Thyroid gland (tissue), 4 donors: ENCODE data around the gene CLUH. TPM values are rescaled to one million over a fixed set of nuclear protein-coding genes. Genes with fewer than 3 reads are reported as not detected.

ENCODE experiments used
- DNase-seq, 2 donors: peaks; one replicate each; pipeline ENCODE4 v3.0.0-alpha.2; 2019
- H3K27ac ChIP-seq, 3 donors: fragments of 200-600 bp; sonication (generic); 1 replicate in 2 of 3; 2 replicates in 1 of 3; pipeline ENCODE4 v1.5.1; 2016 to 2019; ENCODE audit warnings: mild to moderate bottlenecking in 1 of 3, moderate library complexity in 1 of 3
- H3K27me3 ChIP-seq: fragments of 200-600 bp; sonication (generic); one replicate; pipeline ENCODE4 v1.5.1; 2019
- H3K36me3 ChIP-seq, 2 donors: fragments of 200-600 bp; sonication (generic); one replicate each; pipeline ENCODE4 v1.5.1; 2016 to 2019
- H3K4me1 ChIP-seq, 2 donors: fragments of 200-600 bp; sonication (generic); one replicate each; pipeline ENCODE4 v1.5.1; 2017 to 2019
- H3K4me3 ChIP-seq, 3 donors: fragments of 200-600 bp; sonication (generic); replicated peaks in 1 of 3; 1 replicate in 2 of 3; 2 replicates in 1 of 3; pipeline ENCODE4 v1.5.1; 2016; ENCODE audit warnings: mild to moderate bottlenecking in 1 of 3
- H3K9me3 ChIP-seq: fragments of 200-600 bp; sonication (generic); one replicate; pipeline ENCODE4 v1.5.1; 2017
- POLR2A ChIP-seq, 2 donors: fragments of 450-650 bp; IDR thresholded peaks; one replicate each; pipeline ENCODE4 v1.6.1; 2017; ENCODE audit warnings: antibody characterized with exemption in 2 of 2, mild to moderate bottlenecking in 2 of 2, moderate library complexity in 1 of 2
- WGBS, 2 donors: methylation state at CpG; one replicate each; pipeline ENCODE4 v1.1.5; 2017; 5-methylcytosine and 5-hydroxymethylcytosine counted together
- intact Hi-C: fragments of 100-400 bp; cut with DNase I; formaldehyde crosslinking; loops from one replicate; pipeline ENCODE4 v1.15.1; 2023
- total RNA-seq, 4 donors: library from RNA; depleted of rRNA; stranded (reverse); fragments of >200 nt; gene quantifications; one replicate each; pipeline ENCODE4 v1.2.3, GENCODE V29; 2016
- TF ChIP-seq, protein P1 (sequence below), 6 experiments: fragments of 200-600 bp in 3 of 6; fragments of 450-650 bp in 3 of 6; sonication (generic) in 3 of 6; IDR thresholded peaks; one replicate each; pipeline ENCODE4 v1.5.1; 2016 to 2019; ENCODE audit warnings: antibody characterized with exemption in 6 of 6, mild to moderate bottlenecking in 2 of 6, inconsistent platforms in 1 of 6, moderate library complexity in 1 of 6

CLUH gene
- total RNA-seq, 4 donors from 2014 or later, result 45.7 to 99.2 (median 78.6) TPM

DNA sequence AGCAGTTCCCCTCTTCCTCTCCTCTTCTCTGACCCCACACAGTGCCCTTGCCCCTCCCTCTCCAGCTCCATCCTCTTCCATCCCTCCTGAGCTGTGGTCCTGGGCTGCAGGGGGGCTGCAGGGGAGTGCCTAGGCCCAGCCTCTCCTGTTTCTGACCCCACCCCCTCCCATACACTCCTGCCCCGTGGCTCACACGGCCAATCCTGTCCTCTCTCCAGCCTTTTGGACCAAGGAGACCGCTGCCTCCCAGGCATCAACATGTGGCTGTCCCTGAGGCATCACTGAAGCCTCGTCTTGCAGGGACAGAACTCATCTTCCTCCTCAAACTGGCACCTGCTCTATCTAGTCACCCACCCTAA lies 6.7 kb downstream of the CLUH start:
- Histone ChIP-seq H3K9me3 (no peaks in the 10 kb centered on the region), H3K4me1 (peaks cover 23 to 25% of the 10 kb centered on the region in 2 donors), H3K4me3 (no peak overlapping the region), H3K36me3 (peaks cover 33 to 34% of the 10 kb centered on the region in 2 donors), H3K27me3 (no peaks in the 10 kb centered on the region), H3K27ac (no peak overlapping the region)
- TF ChIP-seq POLR2A (IDR thresholded peaks at IDR 0.05), result no peak
- TF ChIP-seq, protein P1, sequence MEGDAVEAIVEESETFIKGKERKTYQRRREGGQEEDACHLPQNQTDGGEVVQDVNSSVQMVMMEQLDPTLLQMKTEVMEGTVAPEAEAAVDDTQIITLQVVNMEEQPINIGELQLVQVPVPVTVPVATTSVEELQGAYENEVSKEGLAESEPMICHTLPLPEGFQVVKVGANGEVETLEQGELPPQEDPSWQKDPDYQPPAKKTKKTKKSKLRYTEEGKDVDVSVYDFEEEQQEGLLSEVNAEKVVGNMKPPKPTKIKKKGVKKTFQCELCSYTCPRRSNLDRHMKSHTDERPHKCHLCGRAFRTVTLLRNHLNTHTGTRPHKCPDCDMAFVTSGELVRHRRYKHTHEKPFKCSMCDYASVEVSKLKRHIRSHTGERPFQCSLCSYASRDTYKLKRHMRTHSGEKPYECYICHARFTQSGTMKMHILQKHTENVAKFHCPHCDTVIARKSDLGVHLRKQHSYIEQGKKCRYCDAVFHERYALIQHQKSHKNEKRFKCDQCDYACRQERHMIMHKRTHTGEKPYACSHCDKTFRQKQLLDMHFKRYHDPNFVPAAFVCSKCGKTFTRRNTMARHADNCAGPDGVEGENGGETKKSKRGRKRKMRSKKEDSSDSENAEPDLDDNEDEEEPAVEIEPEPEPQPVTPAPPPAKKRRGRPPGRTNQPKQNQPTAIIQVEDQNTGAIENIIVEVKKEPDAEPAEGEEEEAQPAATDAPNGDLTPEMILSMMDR (IDR thresholded peaks at IDR 0.05), result no peak
- WGBS, 2 donors, result 70 to 75% methylated on average over 4 of the region's 4 CpGs
- no peak for DNase-seq
- intact Hi-C loops, result loop anchor here (10.0 kb wide), 1 partner anchor 280 kb away; no protein-coding TSS in a partner anchor

DNA sequence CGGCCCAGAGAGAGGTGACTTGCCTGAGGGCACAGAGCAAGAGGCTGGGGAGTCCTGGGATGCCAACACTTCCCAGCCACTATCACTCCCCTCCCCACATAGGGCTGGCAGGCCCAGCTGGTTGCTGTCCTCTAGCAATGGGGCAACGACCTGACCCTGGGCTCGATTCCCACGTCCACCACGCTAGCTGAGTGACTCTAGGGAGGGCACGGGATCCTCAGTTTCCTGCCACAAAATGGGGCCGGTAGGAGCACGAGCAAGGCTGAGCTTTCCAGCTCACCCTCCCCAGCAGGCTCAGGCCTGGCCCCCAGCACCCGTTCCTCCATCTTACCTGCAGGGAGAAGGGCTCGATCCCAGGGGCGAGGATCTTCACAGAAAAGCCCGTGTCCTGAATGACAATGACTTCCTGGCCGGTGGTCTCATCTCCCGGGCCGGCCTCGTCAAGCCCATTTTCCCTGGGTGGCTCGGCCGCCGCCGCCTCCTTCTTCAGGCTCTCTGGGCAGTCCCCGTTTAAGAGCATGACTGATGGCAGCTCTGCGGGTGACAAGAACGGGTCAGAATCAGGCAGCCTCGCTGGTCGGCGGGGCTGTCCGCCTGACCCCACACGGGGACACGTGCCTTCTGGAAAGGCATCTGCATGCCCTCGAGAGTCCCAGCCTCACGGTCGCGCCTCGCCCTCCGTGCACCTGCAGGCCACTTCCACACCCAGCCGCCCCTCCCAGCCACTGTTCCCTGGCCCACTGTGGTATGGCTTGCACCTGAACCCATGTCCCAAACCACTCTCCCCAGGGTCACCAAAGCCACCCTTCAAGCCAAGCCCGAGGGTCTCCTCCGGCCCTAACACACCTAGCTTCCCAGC lies 7.3 kb downstream of the CLUH start:
- intact Hi-C loops, result loop anchor here (10.0 kb wide), 1 partner anchor 279 kb away; no protein-coding TSS in a partner anchor
- 87 to 90% methylated on average over 29 to 30 of the region's 38 CpGs for WGBS, 2 donors
- H3K9me3 ChIP-seq, result no peaks in the 10 kb centered on the region

DNA sequence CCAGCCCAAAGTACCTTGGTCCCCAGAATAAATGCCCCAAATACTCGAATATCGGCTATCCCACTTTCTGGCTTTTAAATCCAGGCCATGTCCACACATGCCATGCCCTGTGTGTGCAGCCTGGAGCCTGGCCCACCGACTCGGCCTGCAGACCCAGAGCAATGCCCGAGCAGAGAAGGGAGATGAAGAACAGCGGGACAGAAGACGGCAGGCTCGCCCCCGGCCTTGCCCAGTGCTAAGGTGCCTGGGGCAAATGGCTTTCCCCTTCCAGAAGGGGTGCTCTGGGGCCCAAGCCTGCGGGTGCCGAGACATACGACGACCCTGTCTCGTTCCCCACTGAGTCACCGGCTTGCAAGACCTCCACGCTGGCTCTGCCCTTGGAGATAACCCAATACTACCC lies 8.0 kb downstream of the CLUH start:
- no peak for DNase-seq
- 92 to 93% methylated on average over 4 to 16 of the region's 16 CpGs for WGBS, 2 donors
- intact Hi-C loops, result loop anchor here (10.0 kb wide), 1 partner anchor 279 kb away; no protein-coding TSS in a partner anchor
- no peak overlapping the region for H3K27ac ChIP-seq
- H3K36me3 ChIP-seq, result peaks cover 33 to 36% of the 10 kb centered on the region in 2 donors
- no peak for TF ChIP-seq POLR2A (IDR thresholded peaks at IDR 0.05)
- TF ChIP-seq, protein P1 (IDR thresholded peaks at IDR 0.05), result no peak
- peaks cover 10 to 12% of the 10 kb centered on the region in 2 donors for H3K4me1 ChIP-seq
- H3K4me3 ChIP-seq, result no peak overlapping the region
- no peaks in the 10 kb centered on the region for H3K27me3 ChIP-seq
- H3K9me3 ChIP-seq, result no peaks in the 10 kb centered on the region

More for the DNA sequence above, 7.3 kb downstream of the CLUH start:
- DNase-seq, result no peak
- TF ChIP-seq, protein P1 (IDR thresholded peaks at IDR 0.05), result no peak
- TF ChIP-seq POLR2A (IDR thresholded peaks at IDR 0.05), result no peak
- Histone ChIP-seq H3K27ac (no peak overlapping the region), H3K27me3 (no peaks in the 10 kb centered on the region), H3K36me3 (peaks cover 33 to 36% of the 10 kb centered on the region in 2 donors), H3K4me3 (no peak overlapping the region), H3K4me1 (peaks cover 17 to 19% of the 10 kb centered on the region in 2 donors)

DNA sequence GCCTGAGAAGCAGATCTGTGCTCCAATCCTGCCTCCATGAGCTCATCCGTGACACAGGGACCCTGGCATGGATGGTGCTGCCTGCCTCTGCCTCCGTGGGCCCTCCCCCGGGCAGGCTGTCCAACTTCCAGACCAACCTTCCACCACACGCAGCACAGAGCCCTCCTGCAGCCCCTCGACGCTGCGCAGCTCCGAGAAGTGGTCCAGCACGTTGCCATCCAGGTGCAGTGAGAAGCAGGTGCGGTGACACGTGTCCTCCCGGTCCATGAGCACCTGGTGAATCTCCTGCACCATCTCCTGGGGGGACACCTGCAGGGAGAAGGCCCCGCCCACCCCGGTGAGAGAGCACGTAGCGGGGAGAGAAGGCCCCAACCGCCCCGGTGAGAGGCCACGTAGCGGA lies 8.4 kb downstream of the CLUH start:
- Histone ChIP-seq H3K4me3 (no peak overlapping the region), H3K4me1 (peaks cover 7 to 8% of the 10 kb centered on the region in 2 donors), H3K36me3 (peaks cover 37 to 40% of the 10 kb centered on the region in 2 donors), H3K27ac (no peak overlapping the region), H3K27me3 (no peaks in the 10 kb centered on the region), H3K9me3 (no peaks in the 10 kb centered on the region)
- DNase-seq, result peak in 1 of 2 donors; percentile 1
- TF ChIP-seq, protein P1 (IDR thresholded peaks at IDR 0.05), result no peak
- no peak for TF ChIP-seq POLR2A (IDR thresholded peaks at IDR 0.05)
- intact Hi-C loops, result loop anchor here (10.0 kb wide), 1 partner anchor 278 kb away; no protein-coding TSS in a partner anchor
- 90 to 95% methylated on average over 8 to 20 of the region's 20 CpGs for WGBS, 2 donors
